Activated gamma-delta T cell (primary cell): Measurements from ENCODE around the gene SMYD4.
"Not testable (repeated sequence)": the region's sequence is repeated elsewhere in the genome, so short reads cannot be mapped to it uniquely, and the experiment has no call there.

Experiments
- DNase-seq: peaks from one replicate; lab custom pipeline; 2025; lab: John Stamatoyannopoulos, UW
- total RNA-seq, 2 donors: gene quantifications; one replicate each; lab custom pipeline; 2026; lab: John Stamatoyannopoulos, UW

SMYD4 gene, protein sequence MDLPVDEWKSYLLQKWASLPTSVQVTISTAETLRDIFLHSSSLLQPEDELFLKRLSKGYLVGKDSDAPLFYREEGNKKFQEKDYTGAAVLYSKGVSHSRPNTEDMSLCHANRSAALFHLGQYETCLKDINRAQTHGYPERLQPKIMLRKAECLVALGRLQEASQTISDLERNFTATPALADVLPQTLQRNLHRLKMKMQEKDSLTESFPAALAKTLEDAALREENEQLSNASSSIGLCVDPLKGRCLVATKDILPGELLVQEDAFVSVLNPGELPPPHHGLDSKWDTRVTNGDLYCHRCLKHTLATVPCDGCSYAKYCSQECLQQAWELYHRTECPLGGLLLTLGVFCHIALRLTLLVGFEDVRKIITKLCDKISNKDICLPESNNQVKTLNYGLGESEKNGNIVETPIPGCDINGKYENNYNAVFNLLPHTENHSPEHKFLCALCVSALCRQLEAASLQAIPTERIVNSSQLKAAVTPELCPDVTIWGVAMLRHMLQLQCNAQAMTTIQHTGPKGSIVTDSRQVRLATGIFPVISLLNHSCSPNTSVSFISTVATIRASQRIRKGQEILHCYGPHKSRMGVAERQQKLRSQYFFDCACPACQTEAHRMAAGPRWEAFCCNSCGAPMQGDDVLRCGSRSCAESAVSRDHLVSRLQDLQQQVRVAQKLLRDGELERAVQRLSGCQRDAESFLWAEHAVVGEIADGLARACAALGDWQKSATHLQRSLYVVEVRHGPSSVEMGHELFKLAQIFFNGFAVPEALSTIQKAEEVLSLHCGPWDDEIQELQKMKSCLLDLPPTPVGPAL
- 45.2 to 54.4 reads per million in 2 donors for total RNA-seq

DNA sequence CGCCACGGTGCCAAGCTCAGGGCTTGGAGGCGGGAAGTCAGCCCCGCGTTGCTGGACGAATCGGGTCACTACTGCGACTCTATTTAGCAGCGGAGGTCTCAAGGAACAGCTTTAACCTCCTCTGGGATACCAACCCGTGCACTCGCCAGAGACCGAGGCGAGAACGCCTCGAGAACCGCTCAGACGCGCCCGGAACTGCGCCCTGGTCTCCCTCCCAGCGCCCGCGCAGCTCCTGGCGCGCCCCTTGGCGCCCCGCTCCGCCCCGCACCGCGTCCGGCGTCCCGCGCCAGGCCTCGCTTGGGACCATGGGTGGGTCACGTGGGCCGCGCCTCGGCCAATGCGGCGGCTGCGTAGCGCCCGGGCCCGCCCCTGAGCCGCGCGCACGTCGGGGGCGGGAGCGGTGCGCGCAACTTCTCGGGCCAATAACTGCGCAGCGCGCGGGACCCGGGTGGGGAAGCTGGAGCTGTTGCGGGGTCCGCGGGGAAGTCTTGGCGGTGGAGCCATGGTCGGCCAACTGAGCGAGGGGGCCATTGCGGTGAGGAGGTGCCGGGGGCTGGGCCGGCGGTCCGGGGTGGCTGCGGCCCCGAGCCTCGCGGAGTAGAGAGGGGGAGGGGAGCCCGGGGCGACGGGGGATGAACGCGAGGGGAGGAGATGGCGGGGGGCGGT, at the start of gene SMYD4, which contains the start of gene RPA1:
SMYD4 (minus strand) TSS at position 311 of the 666 bp plus-strand sequence. CDS start 1,908 bp downstream, outside the sequence.
RPA1 (plus strand) TSS at position 414 of the 666 bp plus-strand sequence; CDS start at position 503, 89 bp downstream.
- peak; percentile 88 for DNase-seq

DNA sequence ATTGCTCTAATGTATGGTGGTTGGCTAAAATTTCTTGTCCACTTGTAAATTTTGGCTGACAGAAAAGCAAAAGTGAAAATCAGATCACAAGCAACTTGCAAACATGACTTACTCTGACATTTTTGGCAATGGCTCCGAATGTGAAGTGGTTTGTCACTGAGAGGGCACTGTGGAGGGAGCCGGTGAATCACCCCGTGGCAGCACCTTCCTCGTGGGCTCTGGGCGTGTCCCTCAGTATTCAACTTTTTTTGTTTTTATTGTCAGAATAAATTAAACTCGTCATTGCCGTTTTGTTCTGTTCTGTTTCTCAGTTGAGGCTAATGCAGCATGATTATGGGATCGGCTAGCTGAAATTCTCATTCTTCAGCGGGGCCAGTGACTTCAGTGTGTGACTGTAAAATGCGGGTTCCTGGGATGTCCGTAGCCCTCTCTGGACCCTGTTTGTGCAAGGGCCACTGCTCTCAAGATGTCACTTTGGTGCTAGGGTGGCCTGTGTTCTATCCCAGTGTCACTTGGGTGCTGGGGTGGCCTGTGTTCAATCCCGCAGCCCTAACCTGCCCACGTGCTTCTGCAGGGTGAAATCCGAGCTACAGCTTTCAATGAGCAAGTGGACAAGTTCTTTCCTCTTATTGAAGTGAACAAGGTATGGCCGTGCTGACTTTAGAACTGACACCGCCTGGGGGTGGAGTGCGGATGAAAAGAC, 48.9 kb upstream of the SMYD4 start:
- no peak for DNase-seq

DNA sequence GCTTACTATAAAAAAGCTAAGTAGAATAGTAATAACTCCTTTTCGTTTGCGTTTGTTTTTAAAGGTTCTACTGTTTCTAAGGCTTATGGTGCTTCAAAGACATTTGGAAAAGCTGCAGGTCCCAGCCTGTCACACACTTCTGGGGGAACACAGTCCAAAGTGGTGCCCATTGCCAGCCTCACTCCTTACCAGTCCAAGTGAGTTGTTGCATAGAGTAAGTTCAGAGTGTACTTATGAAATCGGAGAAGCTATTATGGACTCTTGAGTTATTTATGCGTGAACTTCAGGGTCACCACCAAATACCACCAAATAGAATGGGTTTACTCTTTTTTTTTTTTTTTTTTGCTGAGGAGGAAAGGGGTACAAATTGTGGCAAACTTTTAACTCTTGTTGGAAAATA, 45.9 kb upstream of the SMYD4 start:
- DNase-seq = no peak

DNA sequence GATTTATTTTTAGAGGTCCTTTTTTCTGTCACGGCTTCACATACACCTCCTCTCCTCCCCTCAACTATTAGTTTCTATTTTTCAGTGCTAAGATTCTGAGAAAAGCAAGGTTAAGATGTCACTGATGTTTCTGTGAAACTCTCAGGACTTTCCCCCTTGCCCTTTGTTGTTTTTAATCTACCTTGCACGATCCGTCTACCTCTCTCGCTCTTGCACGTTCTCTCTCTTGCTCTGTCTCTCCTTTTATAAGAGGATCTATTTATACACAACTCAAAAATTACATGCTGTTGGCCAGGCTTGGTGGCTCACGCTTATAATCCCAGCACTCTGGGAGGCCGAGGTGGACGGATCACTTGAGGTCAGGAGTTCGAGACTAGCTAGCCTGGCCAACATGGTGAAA, 43.7 kb upstream of the SMYD4 start:
- no peak for DNase-seq

DNA sequence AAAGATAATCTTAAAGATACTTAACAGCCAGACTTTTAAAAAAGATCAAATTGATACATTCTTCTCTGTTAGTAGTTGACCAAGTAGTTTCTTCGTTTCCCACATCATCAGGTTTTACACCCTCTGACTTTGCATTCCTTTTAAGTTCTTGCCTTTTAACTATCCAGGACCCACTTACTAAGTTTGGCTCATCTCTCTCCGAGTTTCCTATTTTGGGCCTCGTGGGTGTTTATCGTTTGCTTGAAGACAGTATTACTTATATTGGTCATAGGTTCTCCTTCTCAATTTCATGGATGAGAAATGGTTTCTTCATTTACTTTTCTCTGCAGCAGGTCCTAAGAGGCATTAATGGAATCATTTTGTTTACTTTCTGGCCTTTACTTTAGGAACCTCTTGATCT, 43.3 kb upstream of the SMYD4 start:
- DNase-seq = no peak

DNA sequence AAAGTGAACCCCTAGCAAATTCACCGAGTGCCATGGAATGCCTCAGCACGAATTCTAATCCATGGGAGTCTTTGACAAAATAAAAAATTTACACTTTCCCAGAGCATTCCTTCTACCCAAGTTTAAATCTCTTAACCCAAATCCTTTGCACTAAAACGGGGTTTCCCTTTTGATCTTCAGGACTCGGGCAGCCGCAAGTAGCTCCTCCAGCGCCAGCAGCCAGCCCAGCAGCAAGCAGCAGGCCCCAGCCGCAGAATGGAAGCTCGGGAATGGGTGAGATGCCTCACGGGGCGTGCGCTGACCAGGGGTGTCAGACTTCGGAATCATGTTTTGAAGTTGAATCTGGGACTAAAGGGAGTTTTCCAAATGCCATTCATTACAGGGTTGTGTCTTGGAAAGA, 42.6 kb upstream of the SMYD4 start:
- no peak for DNase-seq

DNA sequence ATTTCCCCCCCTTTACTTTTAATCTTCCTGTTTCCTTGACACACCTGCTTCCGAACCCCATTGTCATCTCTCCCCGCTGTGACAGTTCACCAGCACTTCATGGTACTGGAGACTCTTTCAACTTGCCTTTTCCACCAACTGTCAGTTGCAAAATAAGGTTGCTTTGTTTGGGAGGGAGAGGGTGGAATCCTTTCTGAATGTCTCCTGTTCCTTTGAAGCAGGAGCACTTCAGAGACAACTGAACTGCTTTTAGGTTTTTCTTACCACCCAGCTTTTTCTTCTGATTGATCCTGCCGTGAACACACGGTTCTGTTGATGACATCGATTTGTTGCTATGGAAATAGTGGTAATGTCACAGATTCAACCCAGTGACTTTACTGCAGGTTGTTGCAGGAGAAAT, 42.1 kb upstream of the SMYD4 start:
- no peak for DNase-seq

DNA sequence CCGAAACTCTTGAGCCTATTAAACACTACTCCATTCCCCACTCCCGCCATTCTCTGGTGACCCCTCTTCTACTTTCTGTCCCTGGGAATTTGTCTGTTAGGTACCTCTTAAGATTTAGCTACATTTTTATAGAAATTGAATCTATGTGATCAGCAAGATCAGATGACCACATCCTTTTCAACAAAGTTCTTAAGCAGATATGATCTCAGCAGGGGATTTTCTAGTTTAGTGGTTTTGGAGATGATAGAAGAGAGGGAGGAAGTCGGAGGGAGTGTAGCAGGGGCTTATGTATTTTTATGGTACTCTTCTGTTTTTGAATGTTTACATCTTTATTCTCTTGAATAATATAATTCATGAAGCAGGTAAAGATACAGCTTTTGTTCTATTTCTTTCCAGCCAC, 40.9 kb upstream of the SMYD4 start:
- no peak for DNase-seq

DNA sequence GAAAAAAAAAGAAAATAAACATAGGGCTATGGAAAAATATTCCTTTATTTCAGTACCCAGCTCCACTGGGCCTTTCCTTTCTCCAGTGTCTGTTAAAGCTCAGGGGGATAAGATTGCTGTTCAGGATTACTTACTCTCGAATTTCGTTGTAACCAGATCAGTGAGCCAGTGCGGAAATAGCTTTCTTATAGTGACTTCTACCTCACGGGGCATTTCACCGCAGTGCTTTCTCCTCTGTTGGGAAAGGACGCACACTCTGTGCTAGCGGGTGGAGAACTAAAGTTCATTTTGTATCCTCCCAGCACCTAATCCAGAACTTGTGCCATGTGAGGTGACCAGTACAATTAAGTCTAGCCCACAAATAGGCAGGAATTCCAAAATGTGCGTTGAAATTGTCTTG, 38.4 kb upstream of the SMYD4 start:
- DNase-seq = no peak

DNA sequence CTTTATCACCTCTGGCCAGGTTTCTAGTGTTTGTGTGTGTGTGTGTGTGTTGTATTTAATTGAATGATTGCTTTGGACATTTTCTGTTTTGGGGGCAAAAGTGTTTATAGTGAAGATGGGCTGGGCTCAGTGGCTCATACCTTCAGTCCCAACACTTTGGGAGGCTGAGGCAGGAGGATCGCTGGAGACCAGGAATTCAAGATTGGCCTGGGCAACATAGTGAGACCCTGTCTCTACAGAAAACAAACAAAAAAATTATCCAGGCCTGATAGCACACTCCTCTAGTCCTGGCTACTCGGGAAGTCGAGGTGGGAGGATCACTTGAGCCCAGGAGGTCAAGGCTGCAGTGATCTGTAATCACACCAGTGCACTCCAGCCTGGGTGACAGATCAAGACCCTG, 37.6 kb upstream of the SMYD4 start:
- DNase-seq = no peak

DNA sequence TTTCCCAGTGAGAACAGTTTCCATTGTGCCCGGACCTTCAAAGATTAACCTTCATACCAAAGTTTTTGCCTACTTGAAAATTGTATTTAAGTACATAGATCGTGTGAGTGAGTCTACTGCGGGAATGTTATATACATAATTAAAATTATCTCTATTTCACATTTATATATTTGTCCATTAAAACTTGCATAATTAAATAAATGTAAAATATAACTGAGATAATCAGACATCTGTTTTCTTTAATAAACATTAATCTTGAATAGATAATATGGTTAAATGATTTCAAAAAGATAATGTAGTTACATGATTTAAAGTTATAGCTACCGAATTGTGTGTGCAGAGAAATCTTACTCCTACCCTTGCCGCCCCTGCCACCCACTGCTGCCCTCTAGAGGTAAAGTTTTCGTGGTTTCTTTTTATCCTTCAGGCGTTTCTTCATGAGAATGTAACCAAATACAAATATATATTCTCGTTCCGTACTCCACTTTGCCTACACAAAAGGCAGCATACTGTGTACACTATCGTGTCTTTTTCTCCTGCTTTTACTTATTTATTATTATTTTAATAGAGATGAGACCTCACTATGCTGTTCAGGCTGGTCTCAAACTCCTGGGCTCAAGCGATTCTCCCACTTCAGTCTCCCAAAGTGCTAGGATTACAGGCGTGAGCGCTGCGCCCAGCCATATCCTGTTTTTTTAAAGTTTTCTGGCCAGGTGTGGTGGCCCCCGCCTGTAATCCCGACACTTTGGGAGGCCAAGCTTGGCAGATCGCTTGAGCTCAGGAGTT, 35.7 kb upstream of the SMYD4 start:
- no peak for DNase-seq

DNA sequence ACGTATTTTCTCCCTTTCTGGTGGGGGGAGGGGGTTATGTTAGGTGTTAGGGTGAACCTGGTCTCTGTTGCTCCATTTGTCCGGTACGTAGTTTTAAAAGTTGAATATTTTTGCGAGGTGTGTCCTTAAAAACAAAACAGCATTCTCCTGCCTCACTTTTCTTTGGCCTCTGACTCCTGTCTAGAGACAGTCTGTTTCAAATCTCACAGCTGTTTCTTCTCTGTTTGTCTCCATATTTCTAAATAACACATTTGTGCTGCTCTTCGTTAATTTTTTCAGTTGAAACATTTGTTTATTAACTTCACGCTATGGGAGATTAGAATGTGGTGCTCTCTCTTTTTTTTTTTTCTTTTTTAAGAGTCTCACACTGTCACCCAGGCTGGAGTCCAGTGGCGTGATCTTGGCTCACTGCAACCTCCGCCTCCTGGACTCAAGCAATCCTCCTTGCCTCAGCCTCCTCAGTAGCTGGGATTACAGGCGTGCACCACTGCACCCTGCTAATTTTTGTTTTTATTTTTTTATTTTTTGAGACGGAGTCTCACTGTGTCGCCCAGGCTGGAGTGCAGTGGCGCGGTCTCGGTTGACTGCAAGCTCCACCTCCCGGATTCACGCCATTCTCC, 31.8 kb upstream of the SMYD4 start:
- DNase-seq = no peak

DNA sequence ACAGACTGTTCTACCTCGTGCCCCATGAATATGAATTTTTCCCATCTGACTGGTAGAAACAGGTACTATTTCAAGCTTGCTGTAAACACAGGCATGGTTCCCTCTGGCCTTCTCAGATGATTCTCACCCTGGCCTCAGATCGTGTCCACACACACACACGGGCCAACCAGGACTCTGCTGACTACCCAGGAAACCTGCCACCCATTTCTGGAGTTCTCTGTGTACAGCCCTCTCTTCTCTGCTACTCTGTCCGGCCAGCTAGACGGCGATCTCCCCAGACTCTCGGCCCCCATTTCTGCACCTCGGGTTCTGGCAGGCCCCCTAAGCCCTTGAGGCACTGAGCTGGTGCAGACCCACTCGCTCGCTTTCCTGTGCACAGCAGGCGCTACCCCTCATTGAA, 31.3 kb upstream of the SMYD4 start:
- DNase-seq = no peak

DNA sequence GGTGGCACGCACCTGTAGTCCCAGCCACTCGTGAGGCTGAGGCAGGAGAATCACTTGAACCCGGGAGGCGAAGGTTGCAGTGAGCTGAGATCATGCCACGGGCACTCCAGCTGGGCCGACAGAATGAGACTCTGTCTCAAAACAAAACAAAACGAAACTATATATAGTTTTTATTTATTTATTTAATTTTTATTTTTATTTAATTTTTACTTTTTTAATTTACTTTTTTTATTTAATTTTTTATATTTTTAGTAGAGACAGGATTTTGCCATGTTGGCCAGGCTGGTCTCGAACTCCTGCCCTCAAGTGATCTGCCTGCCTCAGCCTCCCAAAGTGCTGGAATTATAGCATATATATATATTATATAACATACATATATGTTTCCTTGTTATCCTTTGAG, 26.8 kb upstream of the SMYD4 start:
- DNase-seq = not testable (repeated sequence)

DNA sequence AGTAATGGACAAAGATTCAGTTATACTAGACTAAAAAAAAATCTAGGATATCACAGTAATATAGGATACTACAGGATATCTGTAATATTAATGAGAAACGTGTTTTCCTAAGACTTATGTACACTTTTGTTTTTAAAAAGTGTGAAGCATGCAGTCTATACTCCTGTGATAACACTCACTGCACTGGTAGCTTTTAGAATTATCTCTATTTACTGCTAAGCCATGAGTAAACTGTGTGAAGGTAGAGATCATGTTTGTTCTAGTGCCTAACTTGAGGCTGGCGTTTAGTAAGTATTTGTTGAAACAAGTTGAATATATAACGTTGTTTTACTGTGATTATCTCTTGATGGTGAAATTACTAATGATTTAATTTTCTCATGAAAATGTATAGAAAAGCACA, 24.0 kb upstream of the SMYD4 start:
- no peak for DNase-seq

DNA sequence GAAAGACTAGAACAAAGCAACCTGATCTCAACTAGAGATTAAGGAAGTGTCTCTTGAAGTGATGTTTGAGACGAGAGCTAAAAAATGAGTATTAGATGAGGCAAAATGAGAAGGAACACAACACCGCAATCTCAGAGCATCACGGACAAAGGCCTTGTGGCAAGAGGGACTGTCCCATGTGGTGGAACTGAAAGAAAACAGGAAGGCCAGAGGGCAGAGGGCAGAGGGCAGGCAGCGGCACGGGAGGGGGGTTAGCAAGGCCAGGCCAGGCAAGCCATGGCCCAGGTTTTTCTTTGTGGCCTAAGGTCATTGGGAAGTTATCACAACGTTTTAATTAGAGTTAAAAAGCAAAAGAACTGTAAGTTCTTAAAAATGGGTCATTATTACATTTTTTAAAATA, 22.6 kb upstream of the SMYD4 start:
- DNase-seq = no peak

DNA sequence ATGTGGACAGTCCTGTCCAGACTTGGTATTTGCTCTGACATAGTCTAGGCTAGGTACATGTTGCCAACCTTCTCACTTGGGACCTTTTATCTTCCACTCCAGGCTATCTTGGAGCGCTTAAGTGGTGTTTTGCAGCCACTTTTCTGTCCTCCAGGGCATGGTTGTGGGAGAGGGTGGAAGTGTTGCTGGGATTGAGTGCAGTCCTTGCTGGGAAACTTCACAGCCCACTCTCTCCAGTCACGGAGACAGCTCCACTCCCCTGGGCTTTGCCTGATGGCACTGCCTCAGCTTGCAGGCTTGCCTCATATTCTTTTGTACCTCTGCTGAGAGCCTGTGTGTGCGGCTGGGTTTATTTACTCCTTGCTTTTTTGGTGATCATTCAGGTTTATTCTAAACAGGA, 17.5 kb upstream of the SMYD4 start:
- no peak for DNase-seq

DNA sequence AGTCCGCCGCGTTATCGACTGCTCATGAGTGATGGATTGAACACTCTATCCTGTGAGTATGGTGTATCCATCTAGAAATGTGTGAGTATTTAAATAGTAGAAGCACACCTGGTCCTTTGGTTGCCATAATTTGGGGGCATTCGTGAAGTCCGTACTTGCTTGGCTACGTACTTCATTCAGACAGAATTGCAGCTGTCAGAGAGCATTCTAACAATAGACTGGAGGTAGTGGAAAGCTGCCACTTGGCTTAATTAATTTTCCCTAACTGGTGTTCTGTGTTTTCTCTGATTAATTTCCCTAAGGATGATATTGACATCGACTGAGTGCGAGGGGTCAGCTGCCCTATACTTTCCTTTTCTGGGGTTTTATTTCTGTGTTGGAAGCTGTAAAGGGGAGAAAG, 14.2 kb upstream of the SMYD4 start:
- no peak for DNase-seq

DNA sequence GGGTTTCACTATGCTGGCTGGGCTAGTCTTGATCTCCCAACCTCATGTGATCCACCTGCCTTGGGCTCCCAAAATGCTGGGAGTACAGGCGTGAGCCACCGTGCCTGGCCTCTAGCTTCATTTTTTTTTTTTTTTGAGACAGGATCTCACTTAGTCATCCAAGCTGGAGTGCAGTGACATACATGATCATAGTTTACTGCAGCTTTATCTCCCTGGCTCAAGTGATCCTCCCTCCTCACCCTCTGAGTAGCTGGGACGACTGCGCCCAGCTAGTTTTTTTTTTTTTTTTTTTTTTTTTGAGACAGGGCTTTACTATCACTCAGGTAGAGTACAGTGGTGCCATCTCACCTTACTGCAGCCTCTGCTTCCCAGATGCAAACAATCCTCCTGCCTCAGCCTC, 9.8 kb upstream of the SMYD4 start:
- DNase-seq = no peak

DNA sequence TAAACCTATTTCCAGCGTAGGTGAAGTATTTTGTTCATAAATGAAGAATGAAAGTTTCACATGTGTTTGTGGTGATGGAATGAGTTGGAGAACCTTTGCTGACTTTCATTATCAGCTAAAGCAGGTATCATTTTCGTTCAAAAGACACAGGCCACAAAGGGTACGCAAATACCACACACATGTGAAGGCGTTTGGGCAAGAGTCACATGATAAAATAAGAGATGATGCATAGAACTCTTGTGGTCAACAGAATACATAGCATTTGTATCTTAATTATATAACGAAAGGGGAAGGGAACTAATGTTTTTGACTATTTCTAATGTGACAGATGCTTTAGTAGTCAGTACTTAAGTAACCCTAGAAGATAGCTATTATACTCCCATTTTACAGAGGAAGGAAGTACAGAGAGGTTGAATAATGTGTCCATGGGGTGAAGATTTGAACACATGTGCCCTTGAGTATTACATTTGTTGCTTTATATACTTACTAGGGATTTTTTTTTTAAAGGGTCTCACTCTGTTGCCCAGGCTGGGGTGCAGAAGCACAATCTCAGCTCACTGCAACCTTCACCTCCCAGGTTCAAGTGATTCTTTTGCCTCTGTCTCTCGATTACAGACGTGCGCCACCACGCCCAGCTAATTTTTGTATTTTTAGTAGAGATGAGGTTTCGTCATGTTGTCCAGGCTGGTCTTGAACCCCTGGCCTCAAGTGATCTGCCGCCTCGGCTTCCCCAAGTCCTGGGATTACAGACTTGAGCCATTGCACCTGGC, 4.9 kb upstream of the SMYD4 start:
- DNase-seq = no peak
